Esophagus muscularis mucosa (tissue), 4 donors: ENCODE measurements around the gene SLC28A1. TPM values are rescaled to one million over a fixed set of nuclear protein-coding genes. Genes with fewer than 3 reads are reported as not detected.

Experiments used
- DNase-seq: peaks from one replicate; pipeline ENCODE4 v3.0.0-alpha.2; 2017; ENCODE audit errors: extremely low spot score
- H3K27ac ChIP-seq, 4 donors: fragments of 200-600 bp; sonication (generic); replicated peaks in 1 of 4; 1 replicate in 3 of 4; 2 replicates in 1 of 4; pipeline ENCODE4 v1.5.1; 2016 to 2019; ENCODE audit warnings: mild to moderate bottlenecking in 1 of 4
- H3K27me3 ChIP-seq, 4 donors: fragments of 200-600 bp; sonication (generic); one replicate each; pipeline versions ENCODE4 v1.5.1 to v1.6.0; 2016 to 2019
- H3K36me3 ChIP-seq, 4 donors: fragments of 200-600 bp; sonication (generic); one replicate each; pipeline ENCODE4 v1.5.1; 2016 to 2019
- H3K4me1 ChIP-seq, 4 donors: fragments of 200-600 bp; sonication (generic); one replicate each; pipeline ENCODE4 v1.5.1; 2016 to 2019
- H3K4me3 ChIP-seq, 4 donors: fragments of 200-600 bp; sonication (generic); 1 replicate in 2 of 4; 2 replicates in 2 of 4; pipeline ENCODE4 v1.5.1; 2016 to 2019; ENCODE audit warnings: mild to moderate bottlenecking in 4 of 4, moderate library complexity in 1 of 4
- H3K9me3 ChIP-seq, 4 donors: fragments of 200-600 bp; sonication (generic); 1 replicate in 3 of 4; 2 replicates in 1 of 4; pipeline ENCODE4 v1.5.1; 2016 to 2019
- EP300 ChIP-seq: sonication (generic); formaldehyde crosslinking; IDR thresholded peaks from one replicate; pipeline ENCODE4 v1.6.1; 2017; ENCODE audit warnings: antibody characterized with exemption
- POLR2A ChIP-seq: fragments of 450-650 bp; IDR thresholded peaks from one replicate; pipeline ENCODE4 v1.6.1; 2017; ENCODE audit warnings: antibody characterized with exemption, moderate library complexity, mild to moderate bottlenecking, low read depth
- POLR2AphosphoS5 ChIP-seq, 2 donors: sonication (generic); formaldehyde crosslinking; IDR thresholded peaks; one replicate each; pipeline ENCODE4 v1.6.1; 2017; ENCODE audit warnings: antibody characterized with exemption in 2 of 2
- WGBS: methylation state at CpG from one replicate; pipeline ENCODE4 v1.1.5; 2018; 5-methylcytosine and 5-hydroxymethylcytosine counted together
- intact Hi-C: fragments of 100-400 bp; cut with DNase I; formaldehyde crosslinking; loops from one replicate; pipeline ENCODE4 v1.15.1; 2023
- total RNA-seq, 4 donors: library from RNA; depleted of rRNA; stranded (reverse); fragments of >200 nt; gene quantifications; one replicate each; pipeline versions ENCODE4 v1.1.0 to v1.2.1, GENCODE V29; 2016
- TF ChIP-seq, protein P1 (sequence below), 3 experiments: fragments of 200-600 bp in 2 of 3; fragments of 450-650 bp in 1 of 3; sonication (generic) in 2 of 3; IDR thresholded peaks; one replicate each; pipeline ENCODE4 v1.5.1; 2017 to 2019; ENCODE audit warnings: antibody characterized with exemption in 3 of 3, mild to moderate bottlenecking in 2 of 3, moderate library complexity in 1 of 3

SLC28A1 gene
- total RNA-seq, 4 donors from 2014 or later, result 0.23 TPM; not detected in 3

DNA sequence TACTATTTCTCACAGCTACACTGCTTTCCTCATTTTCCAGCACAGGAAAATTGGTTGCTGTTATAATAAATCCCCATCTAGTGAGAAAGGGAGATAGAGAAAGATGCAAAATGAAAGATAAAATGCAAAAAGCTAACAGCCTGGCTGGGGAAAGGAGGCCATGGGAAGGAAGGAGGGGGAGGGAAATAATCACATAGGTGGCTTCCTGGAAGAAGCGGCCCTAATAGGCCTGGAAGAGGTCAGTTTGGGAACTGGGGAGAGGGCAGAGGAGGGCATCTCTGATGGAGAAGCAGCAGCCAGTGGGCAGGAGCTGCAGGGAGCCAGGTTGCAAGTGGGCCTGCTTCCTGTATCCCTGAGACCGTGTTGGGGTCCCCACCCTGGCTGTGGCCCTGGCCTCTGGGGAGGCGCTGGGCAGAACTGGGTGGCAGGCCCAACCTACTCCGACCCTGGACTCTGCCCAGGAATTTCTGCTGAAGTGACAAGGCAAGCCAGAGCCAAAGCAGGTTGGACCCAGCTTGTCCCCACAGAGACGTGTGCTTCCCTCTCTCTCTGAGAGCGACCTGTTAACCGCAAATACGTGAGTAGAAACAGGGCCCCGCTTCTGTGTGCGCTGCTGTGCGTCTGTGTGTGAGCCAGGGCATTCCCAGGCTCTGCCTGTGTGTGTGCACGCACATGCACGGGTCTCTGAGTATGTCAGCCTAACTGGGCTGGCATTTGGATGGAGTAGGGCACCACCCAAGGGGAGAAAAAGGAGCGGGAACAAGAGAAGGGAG lies 1.9 kb downstream of the SLC28A1 start:
- H3K27ac ChIP-seq, result no peak overlapping the region

GRCh38 chr15:84886984-84887299 lies 2.5 kb downstream of the SLC28A1 start:
- Histone ChIP-seq H3K27me3 (peaks cover 0 to 42% (median 0%) of the 10 kb centered on the region in 4 donors), H3K36me3 (no peaks in the 10 kb centered on the region), H3K4me3 (no peak overlapping the region), H3K4me1 (no peaks in the 10 kb centered on the region), H3K9me3 (no peaks in the 10 kb centered on the region), H3K27ac (no peak overlapping the region)
- TF ChIP-seq EP300 (no peak), POLR2AphosphoS5 (IDR thresholded peaks at IDR 0.05) (no peak), POLR2A (no peak)
- TF ChIP-seq, protein P1, sequence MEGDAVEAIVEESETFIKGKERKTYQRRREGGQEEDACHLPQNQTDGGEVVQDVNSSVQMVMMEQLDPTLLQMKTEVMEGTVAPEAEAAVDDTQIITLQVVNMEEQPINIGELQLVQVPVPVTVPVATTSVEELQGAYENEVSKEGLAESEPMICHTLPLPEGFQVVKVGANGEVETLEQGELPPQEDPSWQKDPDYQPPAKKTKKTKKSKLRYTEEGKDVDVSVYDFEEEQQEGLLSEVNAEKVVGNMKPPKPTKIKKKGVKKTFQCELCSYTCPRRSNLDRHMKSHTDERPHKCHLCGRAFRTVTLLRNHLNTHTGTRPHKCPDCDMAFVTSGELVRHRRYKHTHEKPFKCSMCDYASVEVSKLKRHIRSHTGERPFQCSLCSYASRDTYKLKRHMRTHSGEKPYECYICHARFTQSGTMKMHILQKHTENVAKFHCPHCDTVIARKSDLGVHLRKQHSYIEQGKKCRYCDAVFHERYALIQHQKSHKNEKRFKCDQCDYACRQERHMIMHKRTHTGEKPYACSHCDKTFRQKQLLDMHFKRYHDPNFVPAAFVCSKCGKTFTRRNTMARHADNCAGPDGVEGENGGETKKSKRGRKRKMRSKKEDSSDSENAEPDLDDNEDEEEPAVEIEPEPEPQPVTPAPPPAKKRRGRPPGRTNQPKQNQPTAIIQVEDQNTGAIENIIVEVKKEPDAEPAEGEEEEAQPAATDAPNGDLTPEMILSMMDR (IDR thresholded peaks at IDR 0.05), result no peak
- intact Hi-C loops, result no loop called here
- DNase-seq, result no peak
- 86% methylated on average over 1 of the region's 1 CpG for WGBS

More for the DNA sequence above, 1.9 kb downstream of the SLC28A1 start:
- Histone ChIP-seq H3K4me1 (no peaks in the 10 kb centered on the region), H3K27me3 (peaks cover 0 to 44% (median 0%) of the 10 kb centered on the region in 4 donors), H3K9me3 (no peaks in the 10 kb centered on the region), H3K36me3 (no peaks in the 10 kb centered on the region), H3K4me3 (no peak overlapping the region)
- intact Hi-C loops, result no loop called here
- TF ChIP-seq EP300, result no peak
- TF ChIP-seq, protein P1 (IDR thresholded peaks at IDR 0.05), result no peak
- TF ChIP-seq POLR2AphosphoS5 (IDR thresholded peaks at IDR 0.05), result no peak
- TF ChIP-seq POLR2A, result no peak
- WGBS, result 92% methylated on average over 9 of the region's 14 CpGs
- no peak for DNase-seq

DNA sequence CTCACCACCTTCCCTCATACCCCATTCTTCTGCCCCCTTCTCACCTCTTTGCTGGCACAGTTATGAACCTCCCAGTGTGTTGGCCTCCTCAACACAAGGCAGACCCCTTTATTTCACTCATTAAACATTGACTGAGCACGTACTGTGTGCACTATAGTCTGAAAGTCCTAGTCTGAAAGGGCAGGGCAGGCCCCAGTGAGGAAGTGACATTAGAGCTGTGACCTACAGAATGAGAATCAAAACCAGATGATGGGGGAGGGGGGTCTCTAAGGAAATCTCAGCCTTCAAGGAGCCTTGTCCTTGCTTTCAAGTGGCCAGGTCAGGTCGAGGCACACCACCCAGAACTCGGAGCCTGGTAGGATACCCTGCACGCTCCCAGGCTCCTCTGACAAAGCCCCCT lies 3.5 kb downstream of the SLC28A1 start:
- 81% methylated on average over 4 of the region's 4 CpGs for WGBS
- intact Hi-C loops, result no loop called here
- no peak overlapping the region for H3K27ac ChIP-seq
- no peaks in the 10 kb centered on the region for H3K36me3 ChIP-seq
- no peak for DNase-seq
- H3K27me3 ChIP-seq, result peaks cover 0 to 38% (median 0%) of the 10 kb centered on the region in 4 donors
- H3K4me1 ChIP-seq, result no peaks in the 10 kb centered on the region
- no peak overlapping the region for H3K4me3 ChIP-seq
- no peaks in the 10 kb centered on the region for H3K9me3 ChIP-seq
- no peak for TF ChIP-seq POLR2AphosphoS5 (IDR thresholded peaks at IDR 0.05)
- no peak for TF ChIP-seq POLR2A
- TF ChIP-seq, protein P1 (IDR thresholded peaks at IDR 0.05), result no peak
- no peak for TF ChIP-seq EP300

DNA sequence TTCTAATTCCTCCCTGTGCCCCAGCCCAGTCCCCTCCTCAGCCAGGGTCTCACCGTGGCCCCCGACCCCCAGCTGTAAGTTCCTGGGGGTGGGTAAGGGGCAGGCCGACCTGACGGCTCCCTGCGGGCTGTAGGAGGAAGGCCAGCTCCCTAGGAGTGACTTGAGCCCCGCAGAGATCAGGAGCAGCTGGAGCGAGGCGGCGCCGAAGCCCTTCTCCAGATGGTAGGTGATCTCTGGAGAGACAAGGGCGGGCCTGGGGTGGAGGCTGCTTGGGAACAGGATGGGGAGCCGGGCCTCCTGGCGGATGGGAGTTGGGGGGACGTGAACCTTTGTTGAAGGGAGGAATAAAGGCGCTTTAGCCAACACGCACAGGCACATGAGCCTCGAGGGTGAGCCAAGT lies 4.2 kb downstream of the SLC28A1 start:
- no peaks in the 10 kb centered on the region for H3K9me3 ChIP-seq
- no peak overlapping the region for H3K27ac ChIP-seq
- H3K36me3 ChIP-seq, result no peaks in the 10 kb centered on the region
- peaks cover 0 to 38% (median 0%) of the 10 kb centered on the region in 4 donors for H3K27me3 ChIP-seq
- WGBS, result 86% methylated on average over 11 of the region's 17 CpGs
- intact Hi-C loops, result no loop called here
- no peak for DNase-seq
- TF ChIP-seq, protein P1 (IDR thresholded peaks at IDR 0.05), result no peak
- TF ChIP-seq EP300, result no peak
- TF ChIP-seq POLR2A, result no peak
- no peak for TF ChIP-seq POLR2AphosphoS5 (IDR thresholded peaks at IDR 0.05)
- no peaks in the 10 kb centered on the region for H3K4me1 ChIP-seq
- no peak overlapping the region for H3K4me3 ChIP-seq
